ENCODE measurements around the gene OSBPL5.

The OSBPL5 gene

GRCh38 chr11:3197878-3198528, 32.9 kb upstream of the OSBPL5 start:
- no peak for DNase-seq

- DNase-seq, result no peak
Observed at GRCh38 chr11:3197044-3197695, 32.1 kb upstream of the OSBPL5 start.

- DNase-seq, result peak; percentile 46
Observed at GRCh38 chr11:3196161-3197043, 31.3 kb upstream of the OSBPL5 start.

GRCh38 chr11:3195251-3196160, 30.4 kb upstream of the OSBPL5 start:
- no peak for DNase-seq

GRCh38 chr11:3194016-3194816, 29.1 kb upstream of the OSBPL5 start:
- peak; percentile 43 for DNase-seq

- DNase-seq, result no peak
Observed at GRCh38 chr11:3193373-3194015, 28.4 kb upstream of the OSBPL5 start.

- no peak for DNase-seq
Observed at GRCh38 chr11:3192511-3193372, 27.6 kb upstream of the OSBPL5 start.

- no peak for DNase-seq
Observed at GRCh38 chr11:3191586-3192324, 26.6 kb upstream of the OSBPL5 start.

GRCh38 chr11:3190600-3190999, 25.5 kb upstream of the OSBPL5 start:
- DNase-seq, result no peak

GRCh38 chr11:3189886-3190583, 24.9 kb upstream of the OSBPL5 start:
- no peak for DNase-seq

- peak; percentile 43 for DNase-seq
Observed at GRCh38 chr11:3189196-3189843, 24.2 kb upstream of the OSBPL5 start.

- DNase-seq, result no peak
Observed at GRCh38 chr11:3188496-3189195, 23.5 kb upstream of the OSBPL5 start.

- DNase-seq, result no peak
Observed at GRCh38 chr11:3186166-3186953, 21.2 kb upstream of the OSBPL5 start.

- no peak for DNase-seq
Observed at GRCh38 chr11:3184732-3185347, 19.7 kb upstream of the OSBPL5 start.

- no peak for DNase-seq
Observed at GRCh38 chr11:3183523-3183922, 18.4 kb upstream of the OSBPL5 start.

- DNase-seq, result no peak
Observed at GRCh38 chr11:3182462-3182852, 17.3 kb upstream of the OSBPL5 start.

All from activated CD8-positive, alpha-beta memory T cell treated with anti-CD3 and anti-CD28 coated beads, Interleukin-2, amount 50 U/mL, for 48 hours (primary cell).